ENCODE results near the gene SECISBP2. TPM values are rescaled to one million over a fixed set of nuclear protein-coding genes. Genes with fewer than 3 reads are reported as not detected.

SECISBP2 gene
- total and polyA plus RNA-seq, 2 donors (not counting 1 experiment from before 2014, with no cell fraction given) = 56.6 to 124 TPM

GRCh38 chr9:89397471-89397870, 79.2 kb downstream of the SECISBP2 start:
- intact Hi-C loops (cut with micrococcal nuclease) = no loop called here
- H3K4me2 ChIP-seq (replicated peaks; ENCODE audit: low read depth, low read length, poor library complexity, severe bottlenecking) = no peak overlapping the region
- no CpG with 5 or more reads among the region's 5 CpGs for WGBS (ENCODE audit: insufficient coverage)
- H3K4me1 ChIP-seq (ENCODE audit: control insufficient read depth in 2 of 2, insufficient read depth in 2 of 2, low read length in 2 of 2) = peaks cover 28 to 38% of the 10 kb centered on the region in 2 donors
- Mint-ChIP-seq H3K4me3 (no peak overlapping the region), H3K27me3 (no peaks in the 10 kb centered on the region), H3K4me1 (peaks cover 32% of the 10 kb centered on the region), H3K9me3 (ENCODE audit: insufficient read depth) (no peaks in the 10 kb centered on the region), H3K27ac (peak overlapping the region; percentile 60)
- POLR2A ChIA-PET = no interaction called here
- H2AFZ ChIP-seq (ENCODE audit: insufficient read depth, low read depth, low read length, poor library complexity, severe bottlenecking) = no peak overlapping the region
- no peaks in the 10 kb centered on the region for H3K9me3 ChIP-seq (ENCODE audit: control extremely low read depth in 1 of 3, control insufficient read depth in 2 of 3, insufficient read depth in 1 of 3, low read length in 2 of 3)
- H3K79me2 ChIP-seq (ENCODE audit: control insufficient read depth, insufficient read depth, low read length) = peaks cover 44% of the 10 kb centered on the region
- no peaks in the 10 kb centered on the region for H3K27me3 ChIP-seq (replicated peaks in 1 of 4; ENCODE audit: control extremely low read depth in 1 of 4, control insufficient read depth in 3 of 4, insufficient read depth in 4 of 4, low read length in 3 of 4)
- no peak overlapping the region for H3K9ac ChIP-seq (ENCODE audit: low read length)
- peaks cover 7 to 76% of the 10 kb centered on the region in 2 experiments for H3K36me3 ChIP-seq (replicated peaks in 1 of 2; ENCODE audit: control extremely low read depth in 1 of 2, control insufficient read depth in 1 of 2, extremely low read depth in 1 of 2, insufficient read depth in 2 of 2, low read length in 1 of 2)
- DNase-seq (no peak), ATAC-seq (ENCODE audit: low read depth) (no peak)
- no peak overlapping the region for H3K4me3 ChIP-seq (ENCODE audit: control extremely low read depth in 1 of 5, extremely low read depth in 1 of 5, insufficient read depth in 1 of 5, low read depth in 2 of 5, low read length in 4 of 5)
- H3K27ac ChIP-seq (ENCODE audit: low read length in 2 of 2) = no peak overlapping the region
- no peaks in the 10 kb centered on the region for H4K20me1 ChIP-seq (ENCODE audit: control insufficient read depth, insufficient read depth, low read length, poor library complexity, severe bottlenecking)
- CTCF ChIA-PET = interaction anchor here (7.4 kb wide), 1 partner anchor 152 kb away, joined by 72 read pairs; no protein-coding TSS in a partner anchor
- TF ChIP-seq CTCF (IDR thresholded peaks at IDR 0.05) (no peak), EZH2 (IDR thresholded peaks at IDR 0.05; ENCODE audit: borderline replicate concordance, insufficient read depth, low read depth, low read length, poor library complexity, severe bottlenecking) (no peak)

- Mint-ChIP-seq H3K9me3 (ENCODE audit: insufficient read depth) (no peaks in the 10 kb centered on the region), H3K27ac (no peak overlapping the region), H3K27me3 (no peaks in the 10 kb centered on the region), H3K4me1 (peaks cover 38% of the 10 kb centered on the region), H3K4me3 (no peak overlapping the region)
- ChIA-PET POLR2A (no interaction called here), CTCF (interaction anchor here (0.8 to 7.4 kb wide), 6 partner anchors 12 to 151 kb away, joined by 3 to 72 read pairs (median 4); no protein-coding TSS in a partner anchor)
- H3K4me3 ChIP-seq (ENCODE audit: control extremely low read depth in 1 of 5, extremely low read depth in 1 of 5, insufficient read depth in 1 of 5, low read depth in 2 of 5, low read length in 4 of 5) = no peak overlapping the region
- H3K4me2 ChIP-seq (replicated peaks; ENCODE audit: low read depth, low read length, poor library complexity, severe bottlenecking) = no peak overlapping the region
- intact Hi-C loops (cut with micrococcal nuclease) = no loop called here
- H3K9ac ChIP-seq (ENCODE audit: low read length) = no peak overlapping the region
- H3K4me1 ChIP-seq (ENCODE audit: control insufficient read depth in 2 of 2, insufficient read depth in 2 of 2, low read length in 2 of 2) = peaks cover 28 to 38% of the 10 kb centered on the region in 2 donors
- H3K9me3 ChIP-seq (ENCODE audit: control extremely low read depth in 1 of 3, control insufficient read depth in 2 of 3, insufficient read depth in 1 of 3, low read length in 2 of 3) = no peaks in the 10 kb centered on the region
- WGBS (ENCODE audit: insufficient coverage) = 97% methylated on average over 5 of the region's 5 CpGs
- no peak for ATAC-seq (ENCODE audit: low read depth)
- DNase-seq = no peak
- peaks cover 7 to 72% of the 10 kb centered on the region in 2 experiments for H3K36me3 ChIP-seq (replicated peaks in 1 of 2; ENCODE audit: control extremely low read depth in 1 of 2, control insufficient read depth in 1 of 2, extremely low read depth in 1 of 2, insufficient read depth in 2 of 2, low read length in 1 of 2)
- H3K27ac ChIP-seq (ENCODE audit: low read length in 2 of 2) = no peak overlapping the region
- TF ChIP-seq CTCF (IDR thresholded peaks at IDR 0.05) (no peak), EZH2 (IDR thresholded peaks at IDR 0.05; ENCODE audit: borderline replicate concordance, insufficient read depth, low read depth, low read length, poor library complexity, severe bottlenecking) (no peak)
- no peak overlapping the region for H2AFZ ChIP-seq (ENCODE audit: insufficient read depth, low read depth, low read length, poor library complexity, severe bottlenecking)
- H3K79me2 ChIP-seq (ENCODE audit: control insufficient read depth, insufficient read depth, low read length) = peaks cover 44% of the 10 kb centered on the region
- H4K20me1 ChIP-seq (ENCODE audit: control insufficient read depth, insufficient read depth, low read length, poor library complexity, severe bottlenecking) = no peaks in the 10 kb centered on the region
- H3K27me3 ChIP-seq (replicated peaks in 1 of 4; ENCODE audit: control extremely low read depth in 1 of 4, control insufficient read depth in 3 of 4, insufficient read depth in 4 of 4, low read length in 3 of 4) = no peaks in the 10 kb centered on the region
Measured at GRCh38 chr9:89398621-89399020, 80.3 kb downstream of the SECISBP2 start.
